Testis (tissue), 3 donors: ENCODE measurements around the gene RASSF7. TPM values are rescaled to one million over a fixed set of nuclear protein-coding genes. Genes with fewer than 3 reads are reported as not detected.

Source experiments
- DNase-seq: peaks from one replicate; pipeline ENCODE4 v3.0.0-alpha.2; 2019
- H3K27ac ChIP-seq, 2 donors: fragments of 200-600 bp; sonication (generic); one replicate each; pipeline ENCODE4 v1.5.1; 2019
- H3K27me3 ChIP-seq: fragments of 200-600 bp; sonication (generic); one replicate; pipeline ENCODE4 v1.5.1; 2019
- H3K36me3 ChIP-seq: fragments of 200-600 bp; sonication (generic); one replicate; pipeline ENCODE4 v1.5.1; 2017; ENCODE audit warnings: low read depth; ENCODE audit errors: missing control alignments
- H3K4me1 ChIP-seq: fragments of 200-600 bp; sonication (generic); one replicate; pipeline ENCODE4 v1.5.1; 2019
- H3K4me3 ChIP-seq, 2 donors: fragments of 200-600 bp; sonication (generic); one replicate each; pipeline ENCODE4 v1.5.1; 2017 to 2019
- H3K9me3 ChIP-seq: fragments of 200-600 bp; sonication (generic); one replicate; pipeline ENCODE4 v1.5.1; 2017
- POLR2A ChIP-seq: fragments of 450-650 bp; IDR thresholded peaks from one replicate; pipeline ENCODE4 v1.6.1; 2017; ENCODE audit warnings: antibody characterized with exemption, mild to moderate bottlenecking, moderate library complexity
- WGBS, 2 donors: methylation state at CpG; one replicate each; pipeline ENCODE4 v1.1.5; 2018; 5-methylcytosine and 5-hydroxymethylcytosine counted together
- intact Hi-C: fragments of 100-400 bp; cut with DNase I; formaldehyde crosslinking; loops from one replicate; pipeline ENCODE4 v1.15.1; 2023; ENCODE audit warnings: low total_unique reads
- polyA plus RNA-seq: library from polyadenylated mRNA; stranded (reverse); fragments of 350-450 nt; fragmentation: Illumina TruSeq; extraction: RNeasy Lipid Tissue Mini Kit (QIAGEN cat#74804); gene quantifications from one replicate; pipeline ENCODE4 v1.2.3, GENCODE V29; 2014; ENCODE audit warnings: low read depth, low replicate concordance; ENCODE audit not compliant: insufficient read depth
- total RNA-seq, 2 donors: library from RNA; depleted of rRNA; stranded (reverse); fragments of >200 nt; gene quantifications; one replicate each; pipeline ENCODE4 v1.2.3, GENCODE V29; 2016
- TF ChIP-seq, protein P1 (sequence below), 3 experiments: fragments of 450-650 bp in 2 of 3; fragments of 200-600 bp in 1 of 3; sonication (generic) in 1 of 3; IDR thresholded peaks; one replicate each; pipeline ENCODE4 v1.5.1; 2016 to 2019; ENCODE audit warnings: antibody characterized with exemption in 3 of 3, mild to moderate bottlenecking in 2 of 3, moderate library complexity in 1 of 3

The RASSF7 gene
- total and polyA plus RNA-seq, 3 donors from 2014 or later: 13.2 to 35.7 (median 22.0) TPM

DNA sequence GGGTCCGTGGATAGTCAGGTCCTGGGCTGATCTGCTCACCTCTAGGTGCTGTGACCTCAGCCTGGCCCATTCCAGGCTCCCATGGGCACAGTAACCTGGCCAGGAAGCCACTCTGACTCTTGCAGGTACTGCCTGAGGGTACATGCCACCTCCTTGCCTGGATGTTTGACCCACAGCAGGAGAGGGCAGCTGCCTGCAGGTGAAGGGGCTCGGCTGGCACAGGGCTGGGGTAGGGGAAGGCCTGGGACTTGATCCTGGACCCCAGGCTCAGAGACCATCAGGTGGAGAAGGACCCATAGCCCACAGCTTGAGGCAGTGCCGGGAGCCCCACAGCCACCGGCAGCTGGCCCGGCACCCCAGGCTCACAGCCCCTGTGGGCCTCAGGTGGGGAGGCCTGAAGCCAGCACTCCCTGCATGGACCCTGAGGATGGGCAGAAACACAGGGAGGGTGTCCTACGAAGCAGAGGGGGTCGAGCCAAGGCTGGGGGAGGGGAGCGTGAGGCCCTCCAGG lies 20.7 kb upstream of the RASSF7 start:
- Histone ChIP-seq H3K4me3 (no peak overlapping the region), H3K27me3 (no peaks in the 10 kb centered on the region), H3K4me1 (peaks cover 17% of the 10 kb centered on the region), H3K27ac (no peak overlapping the region), H3K9me3 (no peaks in the 10 kb centered on the region), H3K36me3 (no peaks in the 10 kb centered on the region)
- no peak for DNase-seq
- TF ChIP-seq, protein P1, sequence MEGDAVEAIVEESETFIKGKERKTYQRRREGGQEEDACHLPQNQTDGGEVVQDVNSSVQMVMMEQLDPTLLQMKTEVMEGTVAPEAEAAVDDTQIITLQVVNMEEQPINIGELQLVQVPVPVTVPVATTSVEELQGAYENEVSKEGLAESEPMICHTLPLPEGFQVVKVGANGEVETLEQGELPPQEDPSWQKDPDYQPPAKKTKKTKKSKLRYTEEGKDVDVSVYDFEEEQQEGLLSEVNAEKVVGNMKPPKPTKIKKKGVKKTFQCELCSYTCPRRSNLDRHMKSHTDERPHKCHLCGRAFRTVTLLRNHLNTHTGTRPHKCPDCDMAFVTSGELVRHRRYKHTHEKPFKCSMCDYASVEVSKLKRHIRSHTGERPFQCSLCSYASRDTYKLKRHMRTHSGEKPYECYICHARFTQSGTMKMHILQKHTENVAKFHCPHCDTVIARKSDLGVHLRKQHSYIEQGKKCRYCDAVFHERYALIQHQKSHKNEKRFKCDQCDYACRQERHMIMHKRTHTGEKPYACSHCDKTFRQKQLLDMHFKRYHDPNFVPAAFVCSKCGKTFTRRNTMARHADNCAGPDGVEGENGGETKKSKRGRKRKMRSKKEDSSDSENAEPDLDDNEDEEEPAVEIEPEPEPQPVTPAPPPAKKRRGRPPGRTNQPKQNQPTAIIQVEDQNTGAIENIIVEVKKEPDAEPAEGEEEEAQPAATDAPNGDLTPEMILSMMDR (IDR thresholded peaks at IDR 0.05): no peak
- no peak for TF ChIP-seq POLR2A
- intact Hi-C loops: no loop called here
- WGBS, 2 donors: 94 to 96% methylated on average over 4 to 8 of the region's 8 CpGs

DNA sequence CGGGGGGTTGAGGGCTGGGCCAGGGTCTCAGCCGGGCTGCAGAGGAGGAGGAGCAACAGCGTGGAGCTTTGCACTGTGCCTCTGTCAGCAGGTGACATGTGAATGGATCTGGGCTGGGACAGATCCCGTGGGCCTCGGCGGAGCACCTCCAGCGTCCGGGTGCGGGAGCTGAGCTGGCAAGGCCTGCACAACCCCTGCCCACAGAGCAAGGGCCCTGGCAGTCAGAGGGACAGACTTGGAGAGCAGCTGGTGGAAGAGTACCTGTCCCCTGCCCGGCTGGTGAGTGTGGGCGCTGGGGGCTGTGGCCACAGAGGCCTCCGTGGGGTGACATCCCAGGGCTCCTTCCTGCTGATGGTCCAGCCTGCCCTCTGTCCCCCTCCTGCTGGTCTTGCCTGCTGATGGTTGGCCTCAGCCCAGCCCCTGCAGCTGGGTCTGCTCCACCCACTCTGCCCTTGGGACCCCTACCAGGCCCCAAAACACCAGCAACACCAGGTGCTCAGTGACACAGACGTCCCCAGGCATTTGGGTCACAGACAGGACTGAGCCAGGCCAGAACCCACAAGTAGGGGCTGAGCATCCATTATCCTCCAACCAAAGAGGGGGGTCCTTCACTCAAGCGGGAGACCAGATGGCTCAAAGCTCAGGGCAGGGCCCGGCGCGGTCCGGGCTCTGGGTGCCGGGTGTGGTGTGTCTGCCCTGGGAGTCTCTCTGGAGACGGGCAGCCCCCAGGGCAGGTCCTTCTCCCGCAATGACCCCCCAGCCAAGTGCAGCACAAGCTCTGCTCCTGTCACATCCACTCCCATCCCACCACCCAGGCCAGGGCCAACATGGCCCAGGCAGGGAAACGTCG lies 20.0 kb upstream of the RASSF7 start:
- no peaks in the 10 kb centered on the region for H3K36me3 ChIP-seq
- TF ChIP-seq POLR2A: no peak
- TF ChIP-seq, protein P1 (IDR thresholded peaks at IDR 0.05): no peak
- no peak overlapping the region for H3K27ac ChIP-seq
- 87 to 100% methylated on average over 2 to 22 of the region's 23 CpGs for WGBS, 2 donors
- no peak overlapping the region for H3K4me3 ChIP-seq
- DNase-seq: no peak
- H3K4me1 ChIP-seq: peaks cover 17% of the 10 kb centered on the region
- H3K27me3 ChIP-seq: no peaks in the 10 kb centered on the region
- no peaks in the 10 kb centered on the region for H3K9me3 ChIP-seq
- intact Hi-C loops: no loop called here

DNA sequence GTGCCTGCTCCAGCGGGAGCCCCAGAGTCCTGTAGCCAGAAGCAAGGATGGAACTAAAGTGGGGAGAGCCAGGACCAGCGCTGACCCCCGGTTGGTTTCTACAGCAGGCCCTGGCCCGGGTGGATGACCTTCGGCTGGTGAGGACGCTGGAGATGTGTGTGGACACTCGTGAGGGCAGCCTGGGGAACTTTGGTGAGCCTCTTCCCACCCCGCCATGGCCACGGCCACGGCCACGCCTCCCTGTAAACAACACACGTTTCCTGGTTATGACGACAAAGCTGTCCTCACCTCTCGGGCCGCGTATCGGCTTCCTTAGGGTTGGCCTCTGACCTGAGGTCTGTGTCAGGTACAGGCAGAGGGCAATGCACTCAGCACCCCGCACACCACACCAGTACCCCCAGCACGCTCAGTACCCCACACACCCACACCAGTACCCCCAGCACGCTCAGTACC lies 19.3 kb upstream of the RASSF7 start:
- H3K27ac ChIP-seq: no peak overlapping the region
- no peak for DNase-seq
- intact Hi-C loops: no loop called here
- H3K9me3 ChIP-seq: no peaks in the 10 kb centered on the region
- H3K4me3 ChIP-seq: no peak overlapping the region
- 91 to 96% methylated on average over 14 to 20 of the region's 20 CpGs for WGBS, 2 donors
- no peaks in the 10 kb centered on the region for H3K27me3 ChIP-seq
- TF ChIP-seq, protein P1 (IDR thresholded peaks at IDR 0.05): no peak
- TF ChIP-seq POLR2A: no peak
- no peaks in the 10 kb centered on the region for H3K36me3 ChIP-seq
- H3K4me1 ChIP-seq: peaks cover 12% of the 10 kb centered on the region

DNA sequence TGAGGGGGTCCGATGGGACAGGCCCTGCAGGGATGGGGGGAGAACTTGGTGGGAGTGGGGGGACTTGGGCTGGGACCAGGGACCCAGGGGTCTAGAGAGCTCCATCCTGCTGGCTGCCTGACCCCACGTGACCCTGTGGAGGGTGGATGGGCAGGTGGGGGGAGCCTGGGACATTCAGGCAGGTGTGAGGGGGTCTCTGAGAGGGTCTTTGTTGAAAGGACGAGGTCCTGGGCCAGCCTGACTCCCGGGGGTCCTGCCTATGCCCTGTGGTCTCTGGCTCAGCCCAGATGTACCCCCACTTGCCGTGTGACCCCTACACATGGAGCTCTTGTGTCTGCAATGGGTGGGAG lies 16.0 kb upstream of the RASSF7 start:
- no peak for DNase-seq
- Histone ChIP-seq H3K4me1 (no peaks in the 10 kb centered on the region), H3K4me3 (no peak overlapping the region), H3K27me3 (no peaks in the 10 kb centered on the region), H3K9me3 (no peaks in the 10 kb centered on the region), H3K27ac (no peak overlapping the region), H3K36me3 (no peaks in the 10 kb centered on the region)
- intact Hi-C loops: no loop called here
- WGBS, 2 donors: 90 to 94% methylated on average over 2 to 5 of the region's 5 CpGs
- TF ChIP-seq, protein P1 (IDR thresholded peaks at IDR 0.05): no peak
- no peak for TF ChIP-seq POLR2A
